Measurements from ENCODE around the gene NCKAP5.

The NCKAP5 gene

GRCh38 chr2:132984731-132985130 is 583.5 kb downstream of the NCKAP5 start:
- DNase-seq (ENCODE audit: low spot score): no peak

- DNase-seq (ENCODE audit: low spot score): no peak
Observed at GRCh38 chr2:132980304-132980703, 588.0 kb downstream of the NCKAP5 start.

- no peak for DNase-seq (ENCODE audit: low spot score)
Observed at GRCh38 chr2:132979339-132980093, 588.7 kb downstream of the NCKAP5 start.

- DNase-seq (ENCODE audit: low spot score): no peak
Observed at GRCh38 chr2:132978840-132979239, 589.4 kb downstream of the NCKAP5 start.

- no peak for DNase-seq (ENCODE audit: low spot score)
Observed at GRCh38 chr2:132977812-132978529, 590.3 kb downstream of the NCKAP5 start.

GRCh38 chr2:132975193-132976105 is 592.8 kb downstream of the NCKAP5 start:
- DNase-seq (ENCODE audit: low spot score): no peak

DNA sequence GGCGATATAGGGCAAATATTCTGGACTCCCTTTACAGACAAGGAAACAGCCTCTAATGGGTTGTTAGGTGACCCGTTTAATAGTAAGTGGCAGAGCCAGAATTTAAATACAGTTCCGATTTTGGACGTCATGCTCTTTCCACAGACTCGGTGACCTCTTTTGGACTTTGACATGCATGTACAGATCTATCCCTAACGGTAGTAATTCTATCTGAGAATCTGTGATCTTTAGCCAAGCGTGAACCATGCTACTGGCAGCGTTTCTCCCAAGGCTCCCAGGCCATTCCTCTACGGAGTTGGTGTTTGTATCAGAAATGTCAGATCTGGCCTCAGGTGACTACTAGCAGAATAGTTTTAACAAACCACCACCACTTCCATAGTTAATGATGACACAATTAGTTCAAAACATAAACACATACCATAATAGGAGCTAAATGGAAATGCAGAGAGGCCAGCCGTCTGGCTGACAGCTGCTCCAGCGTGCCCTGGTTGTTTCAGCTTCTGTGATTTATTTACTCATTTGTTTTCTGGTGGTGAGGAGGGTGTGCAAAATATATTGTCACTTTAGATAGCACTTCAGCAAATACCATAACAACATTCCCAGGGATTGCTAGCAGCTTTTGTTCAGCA is 593.7 kb downstream of the NCKAP5 start:
- no peak for DNase-seq (ENCODE audit: low spot score)

DNA sequence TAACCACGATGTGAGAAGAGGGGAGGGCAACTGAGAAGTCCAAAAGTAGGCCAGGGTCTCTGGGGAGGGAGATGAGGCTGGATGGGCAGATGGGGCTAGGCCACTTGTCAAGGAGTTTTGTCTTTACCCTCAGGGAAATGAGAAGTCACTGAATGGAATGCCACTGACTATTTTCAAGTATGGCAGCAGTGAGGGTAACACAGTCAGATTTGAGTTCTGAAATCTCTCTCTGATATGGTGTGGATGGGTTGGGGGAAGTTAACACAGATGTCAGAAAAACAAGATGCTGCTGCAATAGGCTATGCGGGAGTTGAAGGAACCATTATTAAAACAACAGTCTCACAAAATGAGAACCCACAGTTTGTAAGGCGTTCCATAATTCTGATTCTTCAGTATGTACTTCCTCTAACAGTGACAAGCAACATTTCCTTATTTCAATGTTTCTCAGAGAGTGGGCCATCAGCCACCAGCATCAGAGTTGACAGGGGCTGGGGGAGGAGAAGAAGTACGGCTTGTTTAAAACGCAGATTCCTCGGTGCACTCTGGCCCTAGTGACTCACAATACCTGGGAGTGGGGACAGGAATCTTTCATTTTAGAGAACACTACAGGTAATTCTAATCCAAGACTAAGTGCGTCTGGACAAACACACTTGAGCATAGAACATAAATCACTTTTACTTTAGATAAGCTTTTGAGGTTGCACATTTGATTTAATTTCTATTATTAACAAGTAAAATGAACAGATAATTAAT is 596.8 kb downstream of the NCKAP5 start:
- DNase-seq (ENCODE audit: low spot score): no peak

DNA sequence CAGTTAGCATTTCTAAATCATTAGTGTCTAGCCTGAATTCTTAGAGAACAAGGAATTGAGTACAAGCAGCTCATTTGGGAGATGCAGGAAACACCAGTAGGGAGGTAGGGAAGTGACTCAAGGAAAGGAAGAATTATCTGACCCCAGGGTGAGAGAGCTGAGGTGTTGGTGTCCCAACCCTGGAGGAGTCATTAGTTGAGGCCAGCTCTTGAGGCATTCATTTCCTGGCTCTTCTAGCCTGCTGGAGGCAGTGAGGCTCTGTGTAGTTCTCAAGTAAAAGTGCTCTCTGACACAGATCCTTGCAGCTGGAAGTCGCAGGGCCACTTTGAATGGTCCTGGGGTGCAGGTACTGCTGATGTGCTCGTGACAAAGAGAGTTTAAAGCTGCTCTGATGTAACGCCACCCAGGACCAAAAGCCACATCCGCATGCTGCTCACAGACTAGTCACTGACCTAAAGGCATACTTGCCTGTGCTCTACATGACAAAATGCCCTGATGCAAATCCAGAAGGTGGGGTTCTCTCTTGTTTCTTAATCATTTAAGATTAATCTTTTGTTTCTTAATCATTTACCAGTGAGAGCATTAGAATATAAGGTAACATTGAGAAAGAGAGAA is 598.8 kb downstream of the NCKAP5 start:
- DNase-seq (ENCODE audit: low spot score): no peak

DNA sequence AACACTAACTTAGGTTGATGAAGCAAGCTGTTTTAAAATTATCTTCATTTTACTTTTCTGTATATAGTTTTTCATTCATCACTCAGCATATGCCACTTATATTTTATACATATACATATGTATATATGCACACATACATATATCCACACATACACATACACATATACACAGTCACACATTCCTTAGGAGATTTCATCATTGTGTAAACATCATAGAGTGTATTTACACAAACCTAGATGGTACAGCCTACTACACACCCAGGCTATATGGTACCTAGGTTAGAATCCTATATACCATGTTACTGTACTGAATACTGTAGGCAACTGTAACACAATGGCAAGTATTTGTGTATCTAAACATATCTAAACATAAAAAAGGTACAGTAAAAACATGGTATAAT is 602.8 kb downstream of the NCKAP5 start:
- DNase-seq (ENCODE audit: low spot score): no peak

GRCh38 chr2:132963161-132963560 is 605.1 kb downstream of the NCKAP5 start:
- no peak for DNase-seq (ENCODE audit: low spot score)

- no peak for DNase-seq (ENCODE audit: low spot score)
Observed at GRCh38 chr2:132958887-132959286, 609.4 kb downstream of the NCKAP5 start.

DNA sequence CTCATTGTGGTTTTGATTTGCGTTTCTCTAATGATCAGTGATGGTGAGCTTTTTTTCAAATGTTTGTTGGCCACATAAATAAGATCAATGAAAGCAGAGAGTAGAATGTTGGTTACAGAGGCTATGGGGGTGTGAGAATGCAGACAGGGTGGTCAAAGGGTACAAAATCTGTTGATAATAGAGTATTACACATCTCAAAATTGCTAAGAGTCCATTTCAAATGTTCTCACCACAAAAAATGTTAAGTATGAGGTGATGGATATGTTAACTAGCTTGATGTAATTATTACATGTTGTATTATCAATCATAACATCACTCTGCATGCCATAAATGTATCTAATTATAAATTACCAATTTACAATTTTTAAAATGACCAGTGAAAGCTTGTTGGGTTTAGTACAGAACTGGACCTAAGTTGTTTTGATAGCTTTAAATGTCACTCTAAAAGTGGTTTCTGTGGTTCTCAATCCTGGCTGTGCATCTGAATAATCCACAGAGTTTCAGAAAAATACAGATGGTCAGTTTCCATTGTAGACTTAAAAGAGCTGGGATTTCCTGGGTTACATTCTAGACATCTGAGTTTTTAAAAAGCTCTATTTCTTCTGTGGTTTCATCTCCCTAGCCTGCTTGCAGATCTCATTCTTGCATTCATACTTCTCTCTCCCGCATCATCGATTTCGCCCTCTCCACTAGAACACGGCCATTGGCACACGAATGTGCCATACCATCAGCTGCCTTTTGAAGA is 612.2 kb downstream of the NCKAP5 start:
- DNase-seq (ENCODE audit: low spot score): no peak

- DNase-seq (ENCODE audit: low spot score): no peak
Observed at GRCh38 chr2:132953771-132954170, 614.5 kb downstream of the NCKAP5 start.

GRCh38 chr2:132951008-132951714 is 617.1 kb downstream of the NCKAP5 start:
- DNase-seq (ENCODE audit: low spot score): no peak

DNA sequence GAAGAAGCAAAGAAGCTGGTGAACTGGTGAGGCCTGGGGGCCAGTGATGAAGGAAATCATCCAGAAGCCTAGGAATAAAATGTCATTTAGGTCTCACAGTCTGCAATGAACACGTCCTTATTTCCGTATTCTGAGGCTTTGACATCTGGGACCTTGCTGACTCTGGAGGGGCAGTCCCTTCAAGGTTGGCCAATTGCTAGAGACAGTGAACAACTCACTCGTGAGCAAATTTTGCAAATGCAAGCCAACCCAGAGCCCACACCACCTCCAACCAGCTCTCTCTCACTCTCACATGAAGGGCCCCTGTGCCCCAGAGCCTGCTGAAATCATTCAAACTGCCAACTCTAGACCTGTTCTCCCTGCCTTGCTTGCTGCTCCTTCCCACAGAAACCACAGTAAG is 619.2 kb downstream of the NCKAP5 start:
- no peak for DNase-seq (ENCODE audit: low spot score)

- no peak for DNase-seq (ENCODE audit: low spot score)
Observed at GRCh38 chr2:132948211-132948610, 620.1 kb downstream of the NCKAP5 start.

GRCh38 chr2:132943829-132944228 is 624.4 kb downstream of the NCKAP5 start:
- DNase-seq (ENCODE audit: low spot score): no peak

DNA sequence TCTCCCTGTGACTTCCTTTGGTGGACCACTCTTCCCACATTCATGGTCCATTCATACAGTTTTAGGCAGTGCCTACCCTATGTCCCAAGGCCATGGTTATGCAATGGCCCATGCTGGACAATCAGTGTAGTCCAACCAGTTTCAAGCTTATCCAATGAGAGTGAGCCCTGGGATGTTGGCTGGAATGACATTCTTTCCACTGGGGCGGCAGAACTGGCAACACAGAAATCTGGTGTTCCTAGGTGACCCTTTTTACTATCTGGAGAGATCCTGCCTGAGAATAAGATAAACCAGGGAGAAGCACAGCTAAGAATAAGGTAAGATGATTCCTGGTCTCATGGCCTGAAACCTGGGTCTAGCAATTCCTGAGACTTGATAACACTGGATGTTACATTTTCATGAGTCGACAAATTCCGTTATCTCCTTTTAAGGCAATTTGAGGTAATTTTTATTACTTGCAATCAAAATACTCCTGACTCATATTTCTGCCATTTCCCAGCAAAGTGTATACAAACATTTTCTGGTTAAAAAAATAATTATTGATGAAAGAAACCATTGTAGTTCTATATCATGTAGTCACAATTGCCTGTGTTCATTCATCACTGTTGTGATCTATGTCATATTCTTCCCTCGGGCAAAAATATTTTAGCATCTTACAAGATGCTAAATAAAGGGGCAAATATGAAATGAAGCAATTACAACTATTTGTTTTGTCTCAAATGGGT is 626.8 kb downstream of the NCKAP5 start:
- no peak for DNase-seq (ENCODE audit: low spot score)

Data from germinal center (tissue), 1 donor.